C4-2B (cell line): Measurements from ENCODE around the gene PCDHGC3.

Experiments used
- ZFX ChIP-seq: fragments of 450-650 bp; IDR thresholded peaks from 2 replicates; pipeline ENCODE4 v1.6.1; 2017
- TF ChIP-seq, protein P1 (sequence below): fragments of 450-650 bp; conservative IDR thresholded peaks from 2 replicates; pipeline ENCODE4 v1.5.1; 2017; ENCODE audit warnings: mild to moderate bottlenecking

DNA sequence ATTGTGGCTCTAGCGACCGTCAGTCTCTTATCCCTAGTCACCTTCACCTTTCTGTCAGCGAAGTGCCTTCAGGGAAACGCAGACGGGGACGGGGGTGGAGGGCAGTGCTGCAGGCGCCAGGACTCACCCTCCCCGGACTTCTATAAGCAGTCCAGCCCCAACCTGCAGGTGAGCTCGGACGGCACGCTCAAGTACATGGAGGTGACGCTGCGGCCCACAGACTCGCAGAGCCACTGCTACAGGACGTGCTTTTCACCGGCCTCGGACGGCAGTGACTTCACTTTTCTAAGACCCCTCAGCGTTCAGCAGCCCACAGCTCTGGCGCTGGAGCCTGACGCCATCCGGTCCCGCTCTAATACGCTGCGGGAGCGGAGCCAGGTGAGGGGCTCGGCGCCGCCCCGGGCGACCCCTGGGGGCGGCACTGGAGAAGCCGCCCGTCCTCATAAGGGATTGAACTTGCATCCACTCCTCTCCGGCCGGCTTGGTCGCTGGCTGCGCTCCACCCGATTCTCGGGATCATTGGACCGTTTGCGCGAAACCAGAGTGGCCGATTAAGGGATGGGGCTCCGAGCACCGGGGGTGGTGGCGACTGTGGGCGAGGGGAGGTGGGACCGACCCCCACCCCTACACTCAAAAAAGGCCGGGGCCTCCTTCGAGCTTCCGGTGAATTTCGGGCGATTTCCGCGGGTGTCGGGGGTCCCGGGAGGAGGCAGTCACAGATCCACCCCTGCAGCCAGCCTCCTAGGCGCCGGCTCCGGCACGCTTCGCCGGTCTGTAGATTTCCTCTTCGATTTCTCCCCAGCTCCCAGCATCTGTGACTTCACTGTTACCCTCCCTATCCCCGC lies 15.8 kb downstream of the PCDHGC3 start:
- TF ChIP-seq, protein P1, sequence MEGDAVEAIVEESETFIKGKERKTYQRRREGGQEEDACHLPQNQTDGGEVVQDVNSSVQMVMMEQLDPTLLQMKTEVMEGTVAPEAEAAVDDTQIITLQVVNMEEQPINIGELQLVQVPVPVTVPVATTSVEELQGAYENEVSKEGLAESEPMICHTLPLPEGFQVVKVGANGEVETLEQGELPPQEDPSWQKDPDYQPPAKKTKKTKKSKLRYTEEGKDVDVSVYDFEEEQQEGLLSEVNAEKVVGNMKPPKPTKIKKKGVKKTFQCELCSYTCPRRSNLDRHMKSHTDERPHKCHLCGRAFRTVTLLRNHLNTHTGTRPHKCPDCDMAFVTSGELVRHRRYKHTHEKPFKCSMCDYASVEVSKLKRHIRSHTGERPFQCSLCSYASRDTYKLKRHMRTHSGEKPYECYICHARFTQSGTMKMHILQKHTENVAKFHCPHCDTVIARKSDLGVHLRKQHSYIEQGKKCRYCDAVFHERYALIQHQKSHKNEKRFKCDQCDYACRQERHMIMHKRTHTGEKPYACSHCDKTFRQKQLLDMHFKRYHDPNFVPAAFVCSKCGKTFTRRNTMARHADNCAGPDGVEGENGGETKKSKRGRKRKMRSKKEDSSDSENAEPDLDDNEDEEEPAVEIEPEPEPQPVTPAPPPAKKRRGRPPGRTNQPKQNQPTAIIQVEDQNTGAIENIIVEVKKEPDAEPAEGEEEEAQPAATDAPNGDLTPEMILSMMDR, result no peak
- TF ChIP-seq ZFX, result no peak
